Measurements from ENCODE around the gene RBAK.
"Not testable (repeated sequence)": the region's sequence is repeated elsewhere in the genome, so short reads cannot be mapped to it uniquely, and the experiment has no call there.

The RBAK gene

GRCh38 chr7:5045558-5046396, at the start of gene RBAK:
TSS of gene RBAK (plus strand) at chr7:5045860. CDS start at chr7:5048077, 2,217 bp downstream.
- peak; percentile 41 to 96 (median 90) for DNase-seq

GRCh38 chr7:4996696-4997222, 48.9 kb upstream of the RBAK start:
- DNase-seq, result no peak

- no peak for DNase-seq
Measured at GRCh38 chr7:4998244-4998643, 47.4 kb upstream of the RBAK start.

- no peak for DNase-seq
Measured at GRCh38 chr7:4998910-4999309, 46.8 kb upstream of the RBAK start.

- DNase-seq, result no peak
Measured at GRCh38 chr7:4999369-4999950, 46.2 kb upstream of the RBAK start.

GRCh38 chr7:5001003-5001402, 44.7 kb upstream of the RBAK start:
- DNase-seq, result no peak

- no peak for DNase-seq
Measured at GRCh38 chr7:5001911-5002310, 43.7 kb upstream of the RBAK start.

- peak in 2 of 14 donors; percentile 1 to 10 for DNase-seq
Measured at GRCh38 chr7:5005066-5005465, 40.6 kb upstream of the RBAK start.

GRCh38 chr7:5012985-5013384, 32.7 kb upstream of the RBAK start:
- DNase-seq, result no peak

GRCh38 chr7:5015936-5016335, 29.7 kb upstream of the RBAK start:
- DNase-seq, result not testable (repeated sequence)

- DNase-seq, result not testable (repeated sequence)
Measured at GRCh38 chr7:5017626-5018025, 28.0 kb upstream of the RBAK start.

GRCh38 chr7:5020098-5020497, 25.6 kb upstream of the RBAK start:
- no peak for DNase-seq

- not testable (repeated sequence) for DNase-seq
Measured at GRCh38 chr7:5020976-5021550, 24.6 kb upstream of the RBAK start.

- not testable (repeated sequence) for DNase-seq
Measured at GRCh38 chr7:5023626-5024025, 22.0 kb upstream of the RBAK start.

GRCh38 chr7:5027796-5028410, 17.8 kb upstream of the RBAK start:
- DNase-seq, result not testable (repeated sequence)

- DNase-seq, result not testable (repeated sequence)
Measured at GRCh38 chr7:5033186-5033585, 12.5 kb upstream of the RBAK start.

GRCh38 chr7:5035276-5035675, 10.4 kb upstream of the RBAK start:
- no peak for DNase-seq

- no peak for DNase-seq
Measured at GRCh38 chr7:5036446-5036845, 9.2 kb upstream of the RBAK start.

GRCh38 chr7:5041047-5041446, 4.6 kb upstream of the RBAK start:
- DNase-seq, result no peak

- DNase-seq, result no peak
Measured at GRCh38 chr7:5043661-5044060, 2.0 kb upstream of the RBAK start.

GRCh38 chr7:5046397-5046732, 705 bp downstream of the RBAK start:
- peak in 3 of 14 donors; percentile 7 to 37 (median 22) for DNase-seq

- not testable (repeated sequence) for DNase-seq
Measured at GRCh38 chr7:5047127-5047526, 1.5 kb downstream of the RBAK start.

GRCh38 chr7:5050676-5051075, 5.0 kb downstream of the RBAK start:
- DNase-seq, result no peak

Data from C1 segment of cervical spinal cord (tissue), 14 donors.